Activated CD4-positive, alpha-beta T cell treated with anti-CD3 and anti-CD28 coated beads, Interleukin-2, amount 50 U/mL, for 16 hours (primary cell): ENCODE measurements around the gene CYREN.
A peak's percentile ranks its signal among the peaks of the same experiment; 100 is the strongest.
"Not testable (repeated sequence)": the region's sequence is repeated elsewhere in the genome, so short reads cannot be mapped to it uniquely, and the experiment has no call there.

ENCODE experiments used
- DNase-seq: peaks from one replicate; pipeline ENCODE4 v3.0.0-alpha.2; 2020

CYREN gene

GRCh38 chr7:135174941-135175340 is 4.4 kb upstream of the CYREN start:
- no peak for DNase-seq

GRCh38 chr7:135173916-135174315 is 3.4 kb upstream of the CYREN start:
- not testable (repeated sequence) for DNase-seq

- not testable (repeated sequence) for DNase-seq
These were observed 1.2 kb upstream of the CYREN start for GRCh38 chr7:135171581-135172291.

GRCh38 chr7:135170998-135171481 is 533 bp upstream of the CYREN start:
- DNase-seq: not testable (repeated sequence)

- no peak for DNase-seq
These were observed 588 bp downstream of the CYREN start for GRCh38 chr7:135169964-135170273.

GRCh38 chr7:135169141-135169963 is 1.2 kb downstream of the CYREN start:
- peak; percentile 83 for DNase-seq

GRCh38 chr7:135168489-135169140 is 1.9 kb downstream of the CYREN start:
- no peak for DNase-seq

GRCh38 chr7:135168001-135168400 is 2.5 kb downstream of the CYREN start:
- no peak for DNase-seq

GRCh38 chr7:135167365-135167917 is 3.1 kb downstream of the CYREN start:
- no peak for DNase-seq

- no peak for DNase-seq
These were observed 4.0 kb downstream of the CYREN start for GRCh38 chr7:135166338-135166990.

GRCh38 chr7:135165862-135166261 is 4.6 kb downstream of the CYREN start:
- DNase-seq: no peak

- DNase-seq: no peak
These were observed 6.0 kb downstream of the CYREN start for GRCh38 chr7:135164357-135165061.

GRCh38 chr7:135162382-135163001 is 8.0 kb downstream of the CYREN start:
- no peak for DNase-seq

GRCh38 chr7:135161669-135162068 is 8.8 kb downstream of the CYREN start:
- DNase-seq: no peak

GRCh38 chr7:135160858-135161653 is 9.5 kb downstream of the CYREN start:
- DNase-seq: no peak

GRCh38 chr7:135160098-135160857 is 10.2 kb downstream of the CYREN start:
- peak; percentile 20 for DNase-seq

- no peak for DNase-seq
These were observed 11.0 kb downstream of the CYREN start for GRCh38 chr7:135159359-135160085.

- no peak for DNase-seq
These were observed 11.6 kb downstream of the CYREN start for GRCh38 chr7:135158874-135159273.

GRCh38 chr7:135158141-135158655 is 12.3 kb downstream of the CYREN start:
- DNase-seq: no peak
